ENCODE results near the gene CASP2.
"Not testable (repeated sequence)": the region's sequence is repeated elsewhere in the genome, so short reads cannot be mapped to it uniquely, and the experiment has no call there.

The CASP2 gene

GRCh38 chr7:143250822-143251221, 37.3 kb upstream of the CASP2 start:
- TF ChIP-seq POLR2AphosphoS5 (IDR thresholded peaks at IDR 0.05; ENCODE audit: low read depth, low read length) (no peak), TAF1 (IDR thresholded peaks at IDR 0.05; ENCODE audit: borderline replicate concordance, low read depth, low read length) (no peak), POLR2A (IDR thresholded peaks at IDR 0.05; ENCODE audit: low read depth, low read length) (no peak)
- FAIRE-seq (no peak), DNase-seq (ENCODE audit: insufficient read length) (no peak)

- TF ChIP-seq POLR2A (IDR thresholded peaks at IDR 0.05; ENCODE audit: low read depth, low read length) (no peak), TAF1 (IDR thresholded peaks at IDR 0.05; ENCODE audit: borderline replicate concordance, low read depth, low read length) (no peak)
- FAIRE-seq, result no peak
- no peak for DNase-seq (ENCODE audit: insufficient read length)
Measured at GRCh38 chr7:143252006-143252405, 36.1 kb upstream of the CASP2 start.

DNA sequence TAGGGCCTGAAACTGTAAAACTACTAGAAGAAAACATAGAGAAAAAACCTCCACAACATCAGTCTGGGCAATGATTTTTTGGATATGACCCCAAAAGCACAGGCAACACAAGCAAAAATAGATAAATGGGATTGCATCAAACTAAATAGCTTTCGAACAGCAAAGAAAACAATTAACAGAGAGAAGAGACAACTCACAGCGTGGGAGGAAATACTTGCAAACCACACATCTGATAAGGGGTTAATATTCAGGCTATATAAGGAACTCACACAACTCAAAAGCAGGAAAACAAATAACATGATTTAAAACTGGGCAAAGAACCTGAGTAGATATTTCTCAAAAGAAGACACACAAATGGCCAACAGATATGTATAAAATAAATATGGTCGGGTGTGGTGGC, 32.6 kb upstream of the CASP2 start:
- no peak for FAIRE-seq
- TF ChIP-seq POLR2A (IDR thresholded peaks at IDR 0.05; ENCODE audit: low read depth, low read length), result no peak
- TF ChIP-seq POLR2AphosphoS5 (IDR thresholded peaks at IDR 0.05; ENCODE audit: low read depth, low read length), result no peak
- no peak for TF ChIP-seq TAF1 (IDR thresholded peaks at IDR 0.05; ENCODE audit: borderline replicate concordance, low read depth, low read length)
- no peak for DNase-seq (ENCODE audit: insufficient read length)

DNA sequence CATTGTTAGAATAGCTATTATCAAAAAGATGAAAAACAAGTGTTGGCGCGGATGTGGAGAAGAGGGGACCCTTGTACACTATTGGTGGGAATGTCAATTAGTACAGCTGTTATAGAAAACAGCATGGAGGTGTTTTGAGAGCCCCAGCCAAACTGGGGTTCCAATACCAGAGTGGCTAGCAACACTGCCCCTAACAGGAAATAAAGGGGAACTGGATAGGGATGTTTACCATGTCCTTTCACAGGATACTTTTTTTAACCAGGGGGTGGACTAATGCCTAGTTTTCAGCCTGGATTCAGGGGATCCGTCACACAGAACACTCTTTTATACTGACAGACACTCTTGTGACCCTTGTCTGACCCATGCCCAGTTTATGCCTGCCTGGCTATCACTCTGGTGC, 31.8 kb upstream of the CASP2 start:
- FAIRE-seq, result no peak
- TF ChIP-seq TAF1 (IDR thresholded peaks at IDR 0.05; ENCODE audit: borderline replicate concordance, low read depth, low read length), result no peak
- no peak for TF ChIP-seq POLR2AphosphoS5 (IDR thresholded peaks at IDR 0.05; ENCODE audit: low read depth, low read length)
- TF ChIP-seq POLR2A (IDR thresholded peaks at IDR 0.05; ENCODE audit: low read depth, low read length), result no peak
- DNase-seq (ENCODE audit: insufficient read length), result no peak

DNA sequence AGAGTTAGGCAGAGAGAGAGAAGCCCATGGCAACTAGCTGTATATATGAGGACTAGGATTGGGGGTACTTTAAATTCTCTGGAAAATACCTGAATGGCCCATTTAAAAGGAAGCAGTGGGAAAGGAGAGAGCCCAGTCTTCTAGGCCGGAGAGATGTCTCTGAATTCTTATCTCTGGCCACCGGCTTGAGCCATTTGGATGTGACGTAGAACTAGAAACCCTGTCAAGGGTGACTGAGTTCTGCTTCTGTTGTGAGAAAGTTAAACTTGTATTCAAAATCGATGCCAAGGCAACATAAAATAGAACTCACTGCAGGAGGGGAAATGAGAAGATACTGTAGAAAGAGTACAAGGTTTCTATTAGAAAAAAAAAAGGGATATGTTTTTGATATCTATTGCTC, 31.2 kb upstream of the CASP2 start:
- DNase-seq (ENCODE audit: insufficient read length), result no peak
- TF ChIP-seq TAF1 (IDR thresholded peaks at IDR 0.05; ENCODE audit: borderline replicate concordance, low read depth, low read length) (no peak), POLR2AphosphoS5 (IDR thresholded peaks at IDR 0.05; ENCODE audit: low read depth, low read length) (no peak), POLR2A (IDR thresholded peaks at IDR 0.05; ENCODE audit: low read depth, low read length) (no peak)
- FAIRE-seq, result peak; percentile 88

DNA sequence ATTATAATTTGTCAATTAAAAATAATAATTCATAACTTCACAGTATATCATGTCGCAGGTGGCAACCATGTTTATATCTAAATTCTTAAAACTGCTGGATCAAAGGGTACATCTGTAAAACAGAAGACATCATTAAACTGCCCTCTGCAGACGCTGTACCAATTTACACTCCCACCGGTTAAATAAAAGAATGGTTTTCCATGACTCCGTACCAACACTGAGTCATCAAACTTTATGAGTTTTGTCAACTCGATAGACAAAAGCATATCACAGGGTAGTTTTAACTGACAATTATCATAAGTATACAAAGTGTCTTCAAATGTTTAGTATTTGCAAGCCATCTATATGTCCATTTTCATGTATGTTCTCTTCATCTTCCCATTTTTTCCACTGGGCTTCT, 30.6 kb upstream of the CASP2 start:
- no peak for DNase-seq (ENCODE audit: insufficient read length)
- no peak for FAIRE-seq
- TF ChIP-seq TAF1 (IDR thresholded peaks at IDR 0.05; ENCODE audit: borderline replicate concordance, low read depth, low read length) (no peak), POLR2AphosphoS5 (IDR thresholded peaks at IDR 0.05; ENCODE audit: low read depth, low read length) (no peak)

GRCh38 chr7:143258831-143259230, 29.3 kb upstream of the CASP2 start:
- TF ChIP-seq POLR2AphosphoS5 (IDR thresholded peaks at IDR 0.05; ENCODE audit: low read depth, low read length) (no peak), TAF1 (IDR thresholded peaks at IDR 0.05; ENCODE audit: borderline replicate concordance, low read depth, low read length) (no peak), POLR2A (IDR thresholded peaks at IDR 0.05; ENCODE audit: low read depth, low read length) (no peak)
- FAIRE-seq (peak; percentile 33), DNase-seq (ENCODE audit: insufficient read length) (no peak)

- FAIRE-seq (no peak), DNase-seq (ENCODE audit: insufficient read length) (no peak)
- TF ChIP-seq POLR2A (IDR thresholded peaks at IDR 0.05; ENCODE audit: low read depth, low read length), result no peak
- TF ChIP-seq TAF1 (IDR thresholded peaks at IDR 0.05; ENCODE audit: borderline replicate concordance, low read depth, low read length), result no peak
- TF ChIP-seq POLR2AphosphoS5 (IDR thresholded peaks at IDR 0.05; ENCODE audit: low read depth, low read length), result no peak
Measured at GRCh38 chr7:143259765-143260164, 28.4 kb upstream of the CASP2 start.

GRCh38 chr7:143261901-143262300, 26.2 kb upstream of the CASP2 start:
- DNase-seq (ENCODE audit: insufficient read length) (no peak), FAIRE-seq (no peak)
- TF ChIP-seq TAF1 (IDR thresholded peaks at IDR 0.05; ENCODE audit: borderline replicate concordance, low read depth, low read length), result no peak
- no peak for TF ChIP-seq POLR2AphosphoS5 (IDR thresholded peaks at IDR 0.05; ENCODE audit: low read depth, low read length)
- no peak for TF ChIP-seq POLR2A (IDR thresholded peaks at IDR 0.05; ENCODE audit: low read depth, low read length)

GRCh38 chr7:143263266-143264195, 24.6 kb upstream of the CASP2 start, which contains the start of gene GSTK1:
GSTK1 (plus strand) TSS chr7:143263441; CDS start chr7:143263514, 73 bp downstream.
- peak; percentile 82 for DNase-seq (ENCODE audit: insufficient read length)
- TF ChIP-seq TAF1 (IDR thresholded peaks at IDR 0.05; ENCODE audit: borderline replicate concordance, low read depth, low read length), result peak; percentile 71; the same call in 1 of the 2 replicates
- peak; percentile 94 for TF ChIP-seq POLR2A (IDR thresholded peaks at IDR 0.05; ENCODE audit: low read depth, low read length)
- TF ChIP-seq POLR2AphosphoS5 (IDR thresholded peaks at IDR 0.05; ENCODE audit: low read depth, low read length), result peak; percentile 92

DNA sequence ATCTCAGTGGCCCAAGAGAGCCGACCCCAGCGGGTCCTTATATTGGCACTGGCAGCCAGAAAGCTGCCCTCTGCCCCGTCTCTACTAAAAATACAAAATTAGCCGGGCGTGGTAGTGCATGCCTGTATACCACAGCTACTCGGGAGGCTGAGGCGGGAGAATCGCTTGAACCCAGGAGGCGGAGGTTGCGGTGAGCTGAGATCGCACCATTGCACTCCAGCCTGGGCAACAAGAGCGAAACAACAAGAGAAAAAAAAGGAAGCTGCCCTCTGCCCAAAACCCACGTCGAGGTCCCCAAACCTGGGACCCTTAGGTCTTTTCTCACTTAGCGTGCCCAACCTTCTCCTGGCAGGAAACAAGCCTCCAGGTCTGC, 24.0 kb upstream of the CASP2 start:
- not testable (repeated sequence) for FAIRE-seq; DNase-seq (ENCODE audit: insufficient read length)

More at GRCh38 chr7:143263266-143264195, 24.6 kb upstream of the CASP2 start, which contains the start of gene GSTK1:
- peak; percentile 77 for FAIRE-seq

DNA sequence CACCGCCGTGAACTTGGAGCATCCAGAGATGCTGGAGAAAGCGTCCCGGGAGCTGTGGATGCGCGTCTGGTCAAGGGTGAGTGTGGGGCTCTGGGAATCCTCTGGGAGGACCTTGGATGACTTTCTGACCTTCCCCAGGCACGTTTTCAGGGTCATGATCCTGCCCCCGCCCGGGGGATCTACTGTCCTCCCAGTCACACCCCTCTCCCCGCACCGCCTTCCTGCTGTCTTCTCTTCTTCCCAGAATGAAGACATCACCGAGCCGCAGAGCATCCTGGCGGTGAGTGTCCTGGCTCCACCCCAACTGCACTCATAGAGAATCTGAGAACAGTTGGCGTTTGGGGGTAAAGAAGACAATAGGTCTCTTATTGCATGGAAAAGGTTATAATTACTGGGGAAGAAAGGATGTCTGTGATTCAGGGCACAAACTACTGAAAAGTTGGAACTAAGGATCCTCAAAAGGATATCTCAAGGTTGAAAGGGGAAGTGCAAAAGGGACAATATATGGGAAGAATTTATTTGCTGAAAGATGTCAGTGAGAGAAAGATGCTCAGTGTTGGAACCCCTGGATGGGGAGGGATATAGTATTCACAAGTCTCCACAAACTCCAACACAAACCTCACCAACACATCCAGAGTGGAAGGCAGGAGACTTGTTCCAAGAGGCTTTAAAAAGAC, 23.0 kb upstream of the CASP2 start:
- no peak for DNase-seq (ENCODE audit: insufficient read length)
- no peak for FAIRE-seq
- TF ChIP-seq POLR2AphosphoS5 (IDR thresholded peaks at IDR 0.05; ENCODE audit: low read depth, low read length) (no peak), POLR2A (IDR thresholded peaks at IDR 0.05; ENCODE audit: low read depth, low read length) (no peak), TAF1 (IDR thresholded peaks at IDR 0.05; ENCODE audit: borderline replicate concordance, low read depth, low read length) (no peak)
